Panc1 (cell line): Measurements from ENCODE around the gene SENP7.

Experiments used
- SIN3A ChIP-seq: IDR thresholded peaks from 2 replicates; pipeline ENCODE4 v1.6.1; 2012; ENCODE audit warnings: low read depth, mild to moderate bottlenecking, low read length, moderate library complexity, borderline replicate concordance; ENCODE audit not compliant: insufficient read depth
- TF ChIP-seq, protein P1 (sequence below): fragments of 450-650 bp; IDR thresholded peaks from 2 replicates; pipeline ENCODE4 v1.5.1; 2017; ENCODE audit warnings: mild to moderate bottlenecking

DNA sequence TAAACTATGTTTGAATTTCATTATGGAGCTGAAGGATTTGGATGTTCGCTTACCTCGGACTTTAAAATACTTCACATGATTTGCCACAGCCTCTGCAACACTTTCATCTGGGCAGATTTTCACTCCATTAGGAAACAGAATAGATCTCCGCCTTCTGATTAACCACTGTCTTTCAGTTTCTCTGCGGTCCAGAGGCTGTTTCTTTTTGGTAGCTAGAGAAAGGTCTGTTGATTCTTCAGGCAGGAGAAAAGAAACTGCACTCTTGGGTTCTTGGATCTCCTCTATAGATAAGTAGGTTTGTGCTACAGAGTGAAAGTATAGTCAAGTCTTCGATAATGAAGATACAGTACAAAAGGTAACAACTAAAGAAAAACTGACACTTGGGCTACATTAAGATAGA is 193.5 kb downstream of the SENP7 start:
- TF ChIP-seq, protein P1, sequence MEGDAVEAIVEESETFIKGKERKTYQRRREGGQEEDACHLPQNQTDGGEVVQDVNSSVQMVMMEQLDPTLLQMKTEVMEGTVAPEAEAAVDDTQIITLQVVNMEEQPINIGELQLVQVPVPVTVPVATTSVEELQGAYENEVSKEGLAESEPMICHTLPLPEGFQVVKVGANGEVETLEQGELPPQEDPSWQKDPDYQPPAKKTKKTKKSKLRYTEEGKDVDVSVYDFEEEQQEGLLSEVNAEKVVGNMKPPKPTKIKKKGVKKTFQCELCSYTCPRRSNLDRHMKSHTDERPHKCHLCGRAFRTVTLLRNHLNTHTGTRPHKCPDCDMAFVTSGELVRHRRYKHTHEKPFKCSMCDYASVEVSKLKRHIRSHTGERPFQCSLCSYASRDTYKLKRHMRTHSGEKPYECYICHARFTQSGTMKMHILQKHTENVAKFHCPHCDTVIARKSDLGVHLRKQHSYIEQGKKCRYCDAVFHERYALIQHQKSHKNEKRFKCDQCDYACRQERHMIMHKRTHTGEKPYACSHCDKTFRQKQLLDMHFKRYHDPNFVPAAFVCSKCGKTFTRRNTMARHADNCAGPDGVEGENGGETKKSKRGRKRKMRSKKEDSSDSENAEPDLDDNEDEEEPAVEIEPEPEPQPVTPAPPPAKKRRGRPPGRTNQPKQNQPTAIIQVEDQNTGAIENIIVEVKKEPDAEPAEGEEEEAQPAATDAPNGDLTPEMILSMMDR, result no peak
- TF ChIP-seq SIN3A, result no peak
